HepG2 (cell line): ENCODE results near the gene NTM. TPM values are rescaled to one million over a fixed set of nuclear protein-coding genes. Genes with fewer than 3 reads are reported as not detected.

ENCODE experiments used
- ATAC-seq: fragments of 200-7000 bp; cut with Tn5 transposase; 3 replicates; pipeline ENCODE4 v1.9.1; 2020; ENCODE audit warnings: mild to moderate bottlenecking, moderate library complexity
- BruUV-seq: library from RNA; stranded (reverse); fragments of 400-500 nt; replicated peaks from 2 replicates; lab custom pipeline; 2021; lab: Mats Ljungman, UMichigan
- CTCF ChIA-PET: fragments of 300-600 bp; formaldehyde crosslinking; extraction: SDS; loops from one replicate; lab custom pipeline; 2021; ENCODE audit warnings: low total read pairs, inconsistent platforms, low intra/inter-chr PET ratio; lab: Yijun Ruan, JAX
- POLR2A ChIA-PET: fragments of 350-600 bp; sonication (Branson Sonifier 250); formaldehyde crosslinking; loops from one replicate; lab custom pipeline; 2020; ENCODE audit warnings: antibody characterized with exemption, inconsistent platforms; lab: Yijun Ruan, JAX
- DNase-seq: peaks from one replicate; pipeline ENCODE4 v3.0.0-alpha.2; 2015; ENCODE audit warnings: low spot score
- FAIRE-seq: peaks from 3 replicates; lab custom pipeline; 2011; peaks lifted over from hg19 to GRCh38; lab: Jason Lieb, UNC
- H2AFZ ChIP-seq: one replicate; pipeline ENCODE4 v1.6.1; 2011; ENCODE audit warnings: low read length, inconsistent platforms
- H3K27ac ChIP-seq: fragments of 300-600 bp; 3 replicates; pipeline ENCODE4 v1.8.0; 2011; ENCODE audit warnings: mixed run types, mild to moderate bottlenecking, mixed read lengths, low read length, inconsistent platforms; ENCODE audit not compliant: insufficient read depth; ENCODE audit errors: extremely low read length
- H3K27me3 ChIP-seq, 2 experiments: fragments of 200-600 bp in 1 of 2; 2 replicates in 1 of 2; 3 replicates in 1 of 2; pipeline versions ENCODE4 v1.6.0 to v1.8.0; 2011; ENCODE audit warnings: low read length in 2 of 2, mild to moderate bottlenecking in 2 of 2, moderate library complexity in 2 of 2, inconsistent platforms in 1 of 2; ENCODE audit not compliant: insufficient read depth in 2 of 2, control insufficient read depth in 1 of 2
- H3K36me3 ChIP-seq, 2 experiments: fragments of 200-600 bp in 1 of 2; replicated peaks in 1 of 2; 2 replicates in 1 of 2; 3 replicates in 1 of 2; pipeline versions ENCODE4 v1.5.1 to v1.8.0; 2011; ENCODE audit warnings: low read length in 2 of 2, inconsistent platforms in 1 of 2; ENCODE audit not compliant: insufficient read depth in 2 of 2, control insufficient read depth in 1 of 2
- H3K4me1 ChIP-seq: 2 replicates; pipeline ENCODE4 v1.5.1; 2012; ENCODE audit warnings: low read length, inconsistent platforms; ENCODE audit not compliant: insufficient read depth
- H3K4me2 ChIP-seq: 2 replicates; pipeline ENCODE4 v1.6.0; 2011; ENCODE audit warnings: low read depth, low read length, inconsistent platforms
- H3K4me3 ChIP-seq, 3 experiments: fragments of 200-600 bp in 1 of 3; sonication (generic), shearing (Covaris generic) in 1 of 3; replicated peaks in 1 of 3; 2 replicates each; pipeline ENCODE4 v1.5.1; 2011 to 2016; ENCODE audit warnings: low read length in 3 of 3, inconsistent platforms in 2 of 3, low read depth in 2 of 3, mild to moderate bottlenecking in 2 of 3, control low read depth in 1 of 3, mixed read lengths in 1 of 3; ENCODE audit not compliant: insufficient read depth in 1 of 3
- H3K79me2 ChIP-seq: one replicate; pipeline ENCODE4 v1.6.1; 2011; ENCODE audit warnings: low read length, inconsistent platforms; ENCODE audit not compliant: insufficient read depth
- H3K9ac ChIP-seq: 2 replicates; pipeline ENCODE4 v1.6.0; 2011; ENCODE audit warnings: mild to moderate bottlenecking, low read depth, low read length, inconsistent platforms; ENCODE audit not compliant: insufficient read depth
- H3K9me3 ChIP-seq: 2 replicates; pipeline ENCODE4 v1.5.1; 2012; ENCODE audit warnings: mild to moderate bottlenecking, low read length
- H4K20me1 ChIP-seq: 2 replicates; pipeline ENCODE4 v1.6.0; 2011; ENCODE audit warnings: inconsistent platforms, mild to moderate bottlenecking, low read length, moderate library complexity; ENCODE audit not compliant: insufficient read depth
- BORCS8-MEF2B ChIP-seq: sonication (generic); formaldehyde crosslinking; IDR thresholded peaks from 2 replicates; pipeline ENCODE4 v1.8.0; 2022; ENCODE audit warnings: mild to moderate bottlenecking, missing genetic modification reagents
- CSRNP1 ChIP-seq: sonication (generic); formaldehyde crosslinking; IDR thresholded peaks from 2 replicates; pipeline ENCODE4 v1.8.1; 2023; ENCODE audit warnings: mild to moderate bottlenecking, missing genetic modification reagents
- GRHL1 ChIP-seq: sonication (generic); formaldehyde crosslinking; conservative IDR thresholded peaks from 2 replicates; pipeline ENCODE4 v1.8.0; 2022; ENCODE audit warnings: missing genetic modification reagents
- ZKSCAN5 ChIP-seq: sonication (generic); formaldehyde crosslinking; IDR thresholded peaks from 2 replicates; pipeline ENCODE4 v1.5.1; 2020; ENCODE audit warnings: mild to moderate bottlenecking, missing genetic modification reagents
- ZNF362 ChIP-seq: sonication (generic); formaldehyde crosslinking; IDR thresholded peaks from 2 replicates; pipeline ENCODE4 v1.4.0; 2020; ENCODE audit warnings: missing genetic modification reagents, mild to moderate bottlenecking, borderline replicate concordance
- WGBS: methylation state at CpG from one replicate; pipeline ENCODE4 v1.1.6; 2017; ENCODE audit warnings: low lambda C conversion rate; 5-methylcytosine and 5-hydroxymethylcytosine counted together
- in situ Hi-C: cut with HindIII; loops from 2 replicates; pipeline ENCODE4 v1.10.0; 2017; ENCODE audit warnings: low pct_unique_long_range_greater_than_20kb; ENCODE audit not compliant: extremely low pct_ligation_motif_present
- intact Hi-C: fragments of 100-400 bp; cut with micrococcal nuclease; formaldehyde crosslinking; loops from one replicate; pipeline ENCODE4 v1.10.0; 2022; ENCODE audit not compliant: unreplicated experiment
- polyA plus RNA-seq, 8 experiments: library from polyadenylated mRNA; depleted of rRNA in 3 of 8; stranded (reverse) in 7 of 8; unstranded in 1 of 8; fragments of >200 nt; fragmentation: Illumina TruSeq in 4 of 8; extraction: Trizol in 4 of 8; gene quantifications; 2 replicates each; pipeline versions ENCODE4 v1.2.1 to v1.2.3, GENCODE V29; 2011 to 2016; ENCODE audit warnings: low read depth in 4 of 8, missing spikeins in 1 of 8, mixed read lengths in 1 of 8; ENCODE audit not compliant: insufficient read depth in 1 of 8
- total RNA-seq, 5 experiments: library from RNA; depleted of rRNA; stranded (reverse); fragments of >200 nt; fragmentation: Illumina TruSeq; extraction: Trizol; gene quantifications; 2 replicates each; pipeline ENCODE4 v1.2.3, GENCODE V29; 2016; ENCODE audit warnings: low read depth in 1 of 5

NTM gene
- total and polyA plus RNA-seq, 2 of the 13 experiments (the other 11 are each of a cell fraction or from before 2014, with no cell fraction given): not detected

GRCh38 chr11:131350872-131351271 lies 19.5 kb upstream of the NTM start (continued):
- no peak for TF ChIP-seq ZKSCAN5 (CRISPR knock-in tag)
- TF ChIP-seq ZNF362: no peak
- no peak for TF ChIP-seq CSRNP1 (CRISPR knock-in tag)

- Histone ChIP-seq H3K36me3 (no peaks in the 10 kb centered on the region), H3K9ac (no peak overlapping the region), H2AFZ (no peak overlapping the region), H4K20me1 (no peaks in the 10 kb centered on the region), H3K79me2 (no peaks in the 10 kb centered on the region), H3K4me2 (no peak overlapping the region), H3K4me3 (no peak overlapping the region), H3K9me3 (no peaks in the 10 kb centered on the region), H3K27ac (no peak overlapping the region), H3K27me3 (peaks cover 2 to 7% of the 10 kb centered on the region in 2 experiments; a peak in 3 of 5 replicates), H3K4me1 (no peaks in the 10 kb centered on the region)
- in situ Hi-C loops (no loop called here), intact Hi-C loops (no loop called here)
- DNase-seq (no peak), ATAC-seq (no peak), FAIRE-seq (no peak)
- 0% methylated on average over 1 of the region's 1 CpG for WGBS
- POLR2A ChIA-PET: no interaction called here
- no peak for TF ChIP-seq BORCS8-MEF2B (CRISPR knock-in tag)
- no peak for TF ChIP-seq GRHL1 (CRISPR knock-in tag)
- BruUV-seq: no TSS peak
- CTCF ChIA-PET: no interaction called here
Observed at GRCh38 chr11:131351848-131352247, 18.6 kb upstream of the NTM start.
